HepG2 (cell line): ENCODE results near the gene ISCU. TPM values are rescaled to one million over a fixed set of nuclear protein-coding genes. Genes with fewer than 3 reads are reported as not detected.

ENCODE experiments used
- ARID2 ChIP-seq: sonication (generic); formaldehyde crosslinking; IDR thresholded peaks from 2 replicates; pipeline ENCODE4 v1.8.1; 2022; ENCODE audit warnings: mild to moderate bottlenecking, missing genetic modification reagents, borderline replicate concordance
- CBX1 ChIP-seq: IDR thresholded peaks from one replicate; pipeline ENCODE4 v1.6.1; 2016; ENCODE audit warnings: antibody characterized with exemption, low read depth
- CREB3 ChIP-seq: sonication (generic); formaldehyde crosslinking; IDR thresholded peaks from 2 replicates; pipeline ENCODE4 v1.5.0; 2020; ENCODE audit warnings: missing genetic modification reagents
- ERF ChIP-seq: IDR thresholded peaks from 2 replicates; pipeline ENCODE4 v1.6.1; 2018; ENCODE audit warnings: missing biosample characterization, missing genetic modification reagents
- GPN1 ChIP-seq: sonication (generic); formaldehyde crosslinking; IDR thresholded peaks from 2 replicates; pipeline ENCODE4 v1.5.1; 2020; ENCODE audit warnings: missing genetic modification reagents, borderline replicate concordance
- KLF12 ChIP-seq: sonication (generic); formaldehyde crosslinking; IDR thresholded peaks from 2 replicates; pipeline ENCODE4 v1.4.0; 2020; ENCODE audit warnings: missing genetic modification reagents, borderline replicate concordance
- NFKBIZ ChIP-seq: IDR thresholded peaks from 2 replicates; pipeline ENCODE4 v1.6.1; 2018; ENCODE audit warnings: missing genetic modification reagents, missing compliant biosample characterization
- PHB2 ChIP-seq: fragments of 450-650 bp; IDR thresholded peaks from 2 replicates; pipeline ENCODE4 v1.6.1; 2018; ENCODE audit not compliant: partially characterized antibody
- PHF20 ChIP-seq: sonication (generic); formaldehyde crosslinking; IDR thresholded peaks from 2 replicates; pipeline ENCODE4 v1.5.0; 2020; ENCODE audit warnings: mild to moderate bottlenecking, missing genetic modification reagents
- POLR2AphosphoS2 ChIP-seq: IDR thresholded peaks from 2 replicates; pipeline ENCODE4 v1.6.1; 2011; ENCODE audit warnings: low read depth, low read length, improper control_type of control experiment
- RAD51 ChIP-seq: fragments of 450-650 bp; IDR thresholded peaks from 2 replicates; pipeline ENCODE4 v1.6.1; 2016; ENCODE audit warnings: borderline replicate concordance
- RFX1 ChIP-seq: fragments of 450-650 bp; IDR thresholded peaks from 2 replicates; pipeline ENCODE4 v1.6.1; 2017
- RNF219 ChIP-seq: sonication (generic); formaldehyde crosslinking; IDR thresholded peaks from 2 replicates; pipeline ENCODE4 v1.5.0; 2020; ENCODE audit warnings: mild to moderate bottlenecking, missing genetic modification reagents
- ZBTB40 ChIP-seq, 2 experiments: fragments of 450-650 bp in 1 of 2; sonication (generic) in 1 of 2; formaldehyde crosslinking in 1 of 2; IDR thresholded peaks; 2 replicates each; pipeline versions ENCODE4 v1.6.1 to v1.8.0; 2016 to 2022; ENCODE audit warnings: antibody characterized with exemption in 1 of 2, mild to moderate bottlenecking in 1 of 2, missing genetic modification reagents in 1 of 2
- ZNF280B ChIP-seq: sonication (generic); formaldehyde crosslinking; IDR thresholded peaks from 2 replicates; pipeline ENCODE4 v1.5.0; 2020; ENCODE audit warnings: missing genetic modification reagents, mild to moderate bottlenecking, borderline replicate concordance
- polyA plus RNA-seq, 8 experiments: library from polyadenylated mRNA; depleted of rRNA in 3 of 8; stranded (reverse) in 7 of 8; unstranded in 1 of 8; fragments of >200 nt; fragmentation: Illumina TruSeq in 4 of 8; extraction: Trizol in 4 of 8; gene quantifications; 2 replicates each; pipeline versions ENCODE4 v1.2.1 to v1.2.3, GENCODE V29; 2011 to 2016; ENCODE audit warnings: low read depth in 4 of 8, missing spikeins in 1 of 8, mixed read lengths in 1 of 8; ENCODE audit not compliant: insufficient read depth in 1 of 8
- total RNA-seq, 5 experiments: library from RNA; depleted of rRNA; stranded (reverse); fragments of >200 nt; fragmentation: Illumina TruSeq; extraction: Trizol; gene quantifications; 2 replicates each; pipeline ENCODE4 v1.2.3, GENCODE V29; 2016; ENCODE audit warnings: low read depth in 1 of 5

Gene ISCU
- total and polyA plus RNA-seq, 2 of the 13 experiments (the other 11 are each of a cell fraction or from before 2014, with no cell fraction given) = 94.4 to 107 TPM

GRCh38 chr12:108562348-108563135 is at the start of gene ISCU (continued):
- TF ChIP-seq ZBTB40 (IDR thresholded peaks at IDR 0.05) = no peak
- peak; percentile 33; the same call in 1 of the 2 replicates for TF ChIP-seq ZBTB40 (CRISPR knock-in tag; IDR thresholded peaks at IDR 0.05)
- 0 out of 2 replicates have a peak, but pooled peaks have one; percentile 65 for TF ChIP-seq KLF12 (CRISPR knock-in tag)
- TF ChIP-seq POLR2AphosphoS2 = no peak
- peak; percentile 18 for TF ChIP-seq CBX1
- no peak for TF ChIP-seq ZNF280B (CRISPR knock-in tag)
- no peak for TF ChIP-seq RAD51
- no peak for TF ChIP-seq PHB2
- no peak for TF ChIP-seq GPN1 (CRISPR knock-in tag)
- no peak for TF ChIP-seq RNF219 (CRISPR knock-in tag)
- TF ChIP-seq PHF20 (CRISPR knock-in tag) = peak; percentile 91
- no peak for TF ChIP-seq NFKBIZ
- TF ChIP-seq ERF (CRISPR knock-in tag) = peak; percentile 48; the same call in 1 of the 2 replicates
- TF ChIP-seq CREB3 (CRISPR knock-in tag) = peak; percentile 56; the same call in 1 of the 2 replicates
- 0 out of 2 replicates have a peak, but pooled peaks have one; percentile 63 for TF ChIP-seq ARID2 (CRISPR knock-in tag)
- TF ChIP-seq RFX1 = no peak
